Activated T-helper 2 cell treated with anti-CD3 and anti-CD28 coated beads, Interferon-gamma antibody, Interleukin-2, Interleukin-4, amounts not matched to agents 10 μg/mL and 5 μg/mL and 100 μg/mL, durations not matched to agents 14 hours and 24 hours and 36 hours (primary cell): ENCODE measurements around the gene GPR25. TPM values are rescaled to one million over a fixed set of nuclear protein-coding genes. Genes with fewer than 3 reads are reported as not detected.

ENCODE experiments used
- DNase-seq: peaks from one replicate; pipeline ENCODE4 v3.0.0; 2021; ENCODE audit warnings: low spot score
- H3K27ac Mint-ChIP-seq: one replicate; pipeline ENCODE4 v1.8.0; 2021; ENCODE audit warnings: mixed read lengths
- H3K27me3 Mint-ChIP-seq: one replicate; pipeline ENCODE4 v1.8.0; 2021; ENCODE audit warnings: low read depth, mixed read lengths
- H3K36me3 Mint-ChIP-seq: one replicate; pipeline ENCODE4 v1.8.0; 2021; ENCODE audit warnings: low read depth, mixed read lengths
- H3K4me1 Mint-ChIP-seq: one replicate; pipeline ENCODE4 v1.8.0; 2021; ENCODE audit warnings: low read depth, mixed read lengths
- H3K4me3 Mint-ChIP-seq: one replicate; pipeline ENCODE4 v1.8.0; 2021; ENCODE audit warnings: low read depth, mild to moderate bottlenecking, moderate library complexity, mixed read lengths
- H3K9me3 Mint-ChIP-seq: one replicate; pipeline ENCODE4 v1.8.0; 2021; ENCODE audit warnings: mixed read lengths
- intact Hi-C: fragments of 100-400 bp; cut with micrococcal nuclease; formaldehyde crosslinking; loops from one replicate; pipeline ENCODE4 v1.15.1; 2023
- total RNA-seq: library from RNA; stranded (reverse); gene quantifications from 2 replicates; pipeline ENCODE4 v1.2.3, GENCODE V29; 2022

Gene GPR25, protein sequence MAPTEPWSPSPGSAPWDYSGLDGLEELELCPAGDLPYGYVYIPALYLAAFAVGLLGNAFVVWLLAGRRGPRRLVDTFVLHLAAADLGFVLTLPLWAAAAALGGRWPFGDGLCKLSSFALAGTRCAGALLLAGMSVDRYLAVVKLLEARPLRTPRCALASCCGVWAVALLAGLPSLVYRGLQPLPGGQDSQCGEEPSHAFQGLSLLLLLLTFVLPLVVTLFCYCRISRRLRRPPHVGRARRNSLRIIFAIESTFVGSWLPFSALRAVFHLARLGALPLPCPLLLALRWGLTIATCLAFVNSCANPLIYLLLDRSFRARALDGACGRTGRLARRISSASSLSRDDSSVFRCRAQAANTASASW
- total RNA-seq = not detected in 2 replicates

DNA sequence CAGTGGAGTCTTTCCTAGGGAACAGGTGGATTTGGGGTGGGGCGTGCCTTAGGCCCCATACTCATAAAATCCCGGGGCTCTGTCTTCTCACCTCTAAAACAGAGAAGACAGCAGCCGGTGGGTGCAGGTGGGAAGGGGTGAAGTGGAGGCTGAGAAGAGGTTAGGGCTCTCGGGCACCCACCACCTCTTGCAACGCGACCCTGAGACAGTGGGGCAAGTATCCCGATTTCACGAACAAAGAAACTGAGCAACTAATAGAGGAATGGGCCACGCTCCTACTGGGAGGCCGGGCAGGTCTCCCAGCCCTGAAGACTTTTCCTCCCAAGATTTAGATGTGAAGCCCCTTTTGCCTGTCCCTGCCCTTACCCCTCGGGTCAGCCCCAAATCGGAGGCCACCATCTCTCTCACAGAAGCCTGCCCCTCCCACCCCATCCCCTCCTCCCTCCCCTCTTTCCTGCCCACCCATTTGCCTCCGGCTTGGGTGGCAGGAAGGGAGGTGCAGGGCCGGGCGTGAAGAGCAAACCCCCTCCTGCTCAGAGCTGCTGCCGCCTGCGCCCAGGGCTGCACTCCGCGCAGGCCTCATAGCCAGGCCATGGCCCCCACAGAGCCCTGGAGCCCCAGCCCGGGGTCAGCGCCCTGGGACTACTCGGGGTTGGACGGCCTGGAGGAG, at the start of gene GPR25:
GPR25 (plus strand) TSS at position 536 of the 670 bp plus-strand sequence; CDS start at position 593, 57 bp downstream.
- Mint-ChIP-seq H3K36me3 (no peaks in the 10 kb centered on the region), H3K4me1 (peaks cover 8% of the 10 kb centered on the region), H3K9me3 (no peaks in the 10 kb centered on the region), H3K4me3 (no peak within 1 kb of the TSS), H3K27me3 (peaks cover 65% of the 10 kb centered on the region), H3K27ac (no peak within 1 kb of the TSS)
- intact Hi-C loops = loop anchor here (5.0 kb wide), 1 partner anchor 35 kb away; no protein-coding TSS in a partner anchor
- no peak for DNase-seq

DNA sequence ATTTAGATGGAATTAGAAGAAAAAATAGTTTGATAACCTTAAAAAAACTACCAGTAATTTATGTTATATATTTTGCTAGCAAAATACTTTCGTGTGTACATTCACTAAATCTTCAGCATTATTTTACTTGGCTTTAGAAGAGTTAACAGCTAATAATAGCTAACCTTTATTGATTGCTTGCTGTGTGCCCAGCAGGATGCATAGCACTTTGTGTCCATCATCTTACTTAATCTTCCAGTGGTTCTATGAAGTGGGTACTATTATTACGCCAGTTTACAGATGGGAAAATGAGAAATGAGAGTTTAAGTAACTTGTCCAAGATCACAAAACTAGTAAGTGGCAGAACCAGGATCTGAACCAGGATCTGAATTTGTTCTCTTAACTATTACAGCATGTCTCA, 41.7 kb upstream of the GPR25 start:
- Mint-ChIP-seq H3K27me3 (peaks cover 22% of the 10 kb centered on the region), H3K4me1 (no peaks in the 10 kb centered on the region), H3K27ac (no peak overlapping the region), H3K9me3 (no peaks in the 10 kb centered on the region), H3K4me3 (no peak overlapping the region), H3K36me3 (no peaks in the 10 kb centered on the region)
- DNase-seq = no peak
- intact Hi-C loops = no loop called here

- DNase-seq = no peak
Measured at GRCh38 chr1:200834383-200834782, 38.4 kb upstream of the GPR25 start.

GRCh38 chr1:200836213-200836612, 36.6 kb upstream of the GPR25 start:
- H3K4me3 Mint-ChIP-seq = no peak overlapping the region
- peaks cover 20% of the 10 kb centered on the region for H3K27me3 Mint-ChIP-seq
- no peak overlapping the region for H3K27ac Mint-ChIP-seq
- H3K4me1 Mint-ChIP-seq = no peaks in the 10 kb centered on the region
- no peak for DNase-seq
- intact Hi-C loops = no loop called here
- H3K36me3 Mint-ChIP-seq = no peaks in the 10 kb centered on the region
- H3K9me3 Mint-ChIP-seq = no peaks in the 10 kb centered on the region

More at GRCh38 chr1:200834383-200834782, 38.4 kb upstream of the GPR25 start:
- Mint-ChIP-seq H3K9me3 (no peaks in the 10 kb centered on the region), H3K27ac (no peak overlapping the region), H3K4me1 (no peaks in the 10 kb centered on the region), H3K27me3 (peaks cover 25% of the 10 kb centered on the region), H3K36me3 (no peaks in the 10 kb centered on the region), H3K4me3 (no peak overlapping the region)
- intact Hi-C loops = no loop called here

- Mint-ChIP-seq H3K9me3 (no peaks in the 10 kb centered on the region), H3K36me3 (no peaks in the 10 kb centered on the region), H3K4me3 (no peak overlapping the region), H3K4me1 (no peaks in the 10 kb centered on the region), H3K27ac (no peak overlapping the region), H3K27me3 (peaks cover 16% of the 10 kb centered on the region)
- DNase-seq = no peak
- intact Hi-C loops = no loop called here
Measured at GRCh38 chr1:200837931-200838571, 34.7 kb upstream of the GPR25 start.

DNA sequence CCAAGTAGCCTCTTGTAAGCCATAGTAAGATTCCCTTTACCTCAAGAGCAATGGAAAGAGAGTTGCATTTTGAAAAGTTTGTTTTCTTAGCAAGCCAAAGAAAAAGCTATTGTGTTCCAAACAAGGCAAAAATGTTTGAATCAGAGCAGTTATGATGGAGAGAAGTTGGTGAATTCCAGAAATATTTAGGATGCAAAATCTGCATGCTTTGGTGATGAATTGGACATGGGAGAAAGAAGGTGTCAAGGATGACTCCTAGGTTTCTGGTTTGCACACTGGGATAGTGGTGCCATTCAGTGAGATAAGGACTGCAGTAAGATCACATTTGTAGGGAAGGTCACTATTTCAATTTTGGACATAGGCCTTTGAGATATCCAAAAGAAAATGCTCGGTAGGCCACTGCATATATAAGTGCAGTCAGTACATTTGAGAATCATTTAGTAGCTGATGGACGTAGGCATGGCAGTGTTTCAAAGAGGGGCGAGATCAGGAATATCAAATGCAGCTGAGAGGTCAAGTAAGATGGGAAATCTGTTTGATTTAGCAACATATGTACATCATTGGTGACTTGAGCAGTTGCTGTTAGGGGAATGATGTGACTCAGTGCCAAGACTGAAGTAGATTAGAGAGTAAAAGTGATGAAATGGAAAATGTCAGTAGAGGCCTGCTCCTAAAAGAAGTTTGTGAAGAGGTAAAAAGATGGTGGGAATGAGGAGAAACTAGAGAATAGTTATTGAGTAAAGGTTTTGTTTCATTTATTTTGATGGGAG, 33.9 kb upstream of the GPR25 start:
- no peak overlapping the region for H3K4me3 Mint-ChIP-seq
- H3K27ac Mint-ChIP-seq = no peak overlapping the region
- H3K27me3 Mint-ChIP-seq = peaks cover 16% of the 10 kb centered on the region
- DNase-seq = no peak
- no peaks in the 10 kb centered on the region for H3K9me3 Mint-ChIP-seq
- H3K36me3 Mint-ChIP-seq = no peaks in the 10 kb centered on the region
- no peaks in the 10 kb centered on the region for H3K4me1 Mint-ChIP-seq
- intact Hi-C loops = no loop called here

GRCh38 chr1:200845360-200845759, 27.4 kb upstream of the GPR25 start:
- no peaks in the 10 kb centered on the region for H3K36me3 Mint-ChIP-seq
- no peaks in the 10 kb centered on the region for H3K9me3 Mint-ChIP-seq
- peaks cover 35% of the 10 kb centered on the region for H3K27me3 Mint-ChIP-seq
- no peaks in the 10 kb centered on the region for H3K4me1 Mint-ChIP-seq
- intact Hi-C loops = no loop called here
- H3K4me3 Mint-ChIP-seq = no peak overlapping the region
- H3K27ac Mint-ChIP-seq = no peak overlapping the region
- no peak for DNase-seq

DNA sequence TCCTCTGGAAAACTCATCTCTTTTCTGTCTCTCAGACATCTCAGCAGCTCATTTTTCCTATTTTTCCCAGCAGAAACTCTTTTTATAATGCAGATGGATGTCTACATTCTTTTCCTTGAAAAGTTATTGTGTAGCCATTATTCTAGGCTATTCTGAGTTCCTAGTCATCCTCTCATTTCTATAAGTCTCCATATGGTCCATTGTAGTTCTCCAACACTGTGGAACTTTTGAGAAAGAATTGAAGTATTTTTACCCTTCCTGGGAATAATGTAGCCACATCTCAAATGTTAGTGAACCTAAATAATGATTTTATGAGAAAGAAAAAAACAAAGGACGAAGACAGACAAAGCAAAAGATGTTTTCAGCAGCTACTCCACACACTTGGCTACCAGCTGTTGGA, 26.4 kb upstream of the GPR25 start:
- Mint-ChIP-seq H3K27me3 (peaks cover 43% of the 10 kb centered on the region), H3K9me3 (no peaks in the 10 kb centered on the region), H3K4me3 (no peak overlapping the region), H3K27ac (no peak overlapping the region), H3K4me1 (no peaks in the 10 kb centered on the region), H3K36me3 (no peaks in the 10 kb centered on the region)
- intact Hi-C loops = no loop called here
- DNase-seq = no peak

DNA sequence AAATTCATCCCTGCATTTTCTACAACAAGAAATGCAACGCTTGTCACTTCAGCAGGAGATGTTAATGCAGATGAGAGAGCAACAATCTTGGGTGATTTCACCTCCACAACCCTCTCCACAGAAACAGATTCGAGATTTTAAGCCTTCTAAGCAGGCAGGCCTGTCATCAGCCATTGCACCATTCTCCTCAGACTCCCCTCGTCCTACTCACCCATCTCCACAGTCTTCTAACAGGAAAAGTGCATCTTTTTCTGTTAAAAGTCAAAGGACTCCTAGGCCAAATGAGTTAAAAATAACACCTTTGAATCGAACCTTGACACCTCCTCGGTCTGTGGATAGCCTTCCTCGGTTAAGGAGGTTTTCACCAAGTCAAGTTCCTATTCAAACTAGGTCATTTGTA, 23.4 kb upstream of the GPR25 start:
- intact Hi-C loops = no loop called here
- H3K9me3 Mint-ChIP-seq = no peaks in the 10 kb centered on the region
- H3K4me1 Mint-ChIP-seq = peaks cover 2% of the 10 kb centered on the region
- no peaks in the 10 kb centered on the region for H3K36me3 Mint-ChIP-seq
- no peak overlapping the region for H3K27ac Mint-ChIP-seq
- H3K4me3 Mint-ChIP-seq = no peak overlapping the region
- peaks cover 51% of the 10 kb centered on the region for H3K27me3 Mint-ChIP-seq
- DNase-seq = no peak

- no peak for DNase-seq
- Mint-ChIP-seq H3K27me3 (peaks cover 48% of the 10 kb centered on the region), H3K9me3 (no peaks in the 10 kb centered on the region), H3K4me3 (no peak overlapping the region), H3K36me3 (no peaks in the 10 kb centered on the region), H3K4me1 (peaks cover 2% of the 10 kb centered on the region), H3K27ac (no peak overlapping the region)
- intact Hi-C loops = no loop called here
Measured at GRCh38 chr1:200850554-200850953, 22.2 kb upstream of the GPR25 start.

DNA sequence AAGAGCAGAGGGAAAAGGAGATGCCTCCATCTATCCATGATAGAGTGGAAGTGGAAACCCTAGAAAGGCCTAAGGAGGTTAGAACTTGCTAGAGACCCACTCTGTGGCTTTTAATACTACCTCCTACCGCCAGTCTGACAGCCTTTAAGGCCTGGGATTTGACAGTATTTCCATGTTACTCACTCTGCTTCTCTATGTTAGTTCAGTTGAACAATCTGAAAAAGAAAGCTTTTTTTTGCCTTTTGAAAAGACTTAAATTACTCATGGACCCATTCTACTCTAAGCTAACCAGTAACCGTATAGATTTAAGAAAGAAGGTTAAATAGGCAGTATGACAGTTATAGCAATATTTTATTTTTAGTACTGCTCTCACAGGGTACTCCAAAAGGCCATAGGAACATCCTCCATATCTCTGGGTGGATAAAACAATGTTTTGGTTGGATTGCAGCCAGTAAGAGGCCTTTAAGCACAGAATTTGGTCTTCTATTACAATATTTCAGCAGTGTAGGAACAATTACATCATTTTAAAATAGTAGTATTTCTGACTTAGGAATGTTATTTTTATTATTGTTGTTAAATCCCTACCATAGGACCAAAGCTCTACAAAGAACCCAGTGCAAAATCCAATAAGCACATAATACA, 15.9 kb upstream of the GPR25 start:
- no peak for DNase-seq
- H3K4me3 Mint-ChIP-seq = no peak overlapping the region
- no peaks in the 10 kb centered on the region for H3K36me3 Mint-ChIP-seq
- intact Hi-C loops = no loop called here
- peaks cover 22% of the 10 kb centered on the region for H3K27me3 Mint-ChIP-seq
- no peaks in the 10 kb centered on the region for H3K9me3 Mint-ChIP-seq
- no peak overlapping the region for H3K27ac Mint-ChIP-seq
- H3K4me1 Mint-ChIP-seq = peaks cover 2% of the 10 kb centered on the region

DNA sequence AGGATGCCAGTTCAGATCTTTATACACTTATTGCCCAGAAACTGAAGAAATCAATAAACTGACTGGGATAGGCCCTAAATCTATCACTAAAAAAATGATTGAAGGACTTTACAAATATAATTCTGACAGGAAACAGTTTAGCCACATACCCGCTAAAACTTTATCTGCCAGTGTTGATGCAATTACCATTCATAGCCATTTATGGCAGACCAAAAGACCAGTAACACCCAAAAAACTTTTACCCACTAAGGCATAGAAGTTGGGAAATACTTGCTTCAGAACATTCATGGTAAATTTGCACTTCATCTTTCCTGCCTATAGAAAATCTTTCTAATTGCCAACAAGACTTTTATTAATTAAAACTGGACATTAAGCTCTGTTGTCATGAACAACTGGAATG, 15.0 kb upstream of the GPR25 start:
- peaks cover 6% of the 10 kb centered on the region for H3K4me1 Mint-ChIP-seq
- no peaks in the 10 kb centered on the region for H3K9me3 Mint-ChIP-seq
- no peak for DNase-seq
- no peak overlapping the region for H3K4me3 Mint-ChIP-seq
- intact Hi-C loops = no loop called here
- peaks cover 27% of the 10 kb centered on the region for H3K27me3 Mint-ChIP-seq
- H3K27ac Mint-ChIP-seq = no peak overlapping the region
- H3K36me3 Mint-ChIP-seq = no peaks in the 10 kb centered on the region
